Measurements from ENCODE around the gene CD1C. TPM values are rescaled to one million over a fixed set of nuclear protein-coding genes. Genes with fewer than 3 reads are reported as not detected.

Gene CD1C
- total and polyA plus RNA-seq, 2 of the 8 experiments (the other 6 are each of a cell fraction or from before 2014, with no cell fraction given), result 0.06 to 0.35 TPM

DNA sequence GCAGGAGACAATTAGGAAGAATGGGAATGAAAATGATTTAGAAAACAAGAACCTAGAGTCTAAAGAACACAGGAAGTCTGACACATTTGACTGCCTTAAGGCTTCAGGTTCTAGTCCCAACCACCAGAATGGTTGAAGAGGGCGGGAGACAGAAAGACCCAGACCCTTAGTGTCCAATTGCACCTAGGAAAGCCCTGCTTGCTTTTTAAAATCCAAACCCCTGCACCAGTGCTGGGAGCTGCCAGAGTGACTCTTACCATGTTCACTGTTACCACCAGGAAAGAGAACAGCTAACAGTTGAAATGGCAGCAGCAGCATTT is 41.3 kb downstream of the CD1C start:
- no peak overlapping the region for H2AFZ ChIP-seq (ENCODE audit: low read length)
- ChIA-PET POLR2A (ENCODE audit: partially characterized antibody) (no interaction called here), CTCF (ENCODE audit: partially characterized antibody) (interaction anchor here (1.9 to 3.1 kb wide), 2 partner anchors 127 to 162 kb away, joined by 5 to 33 read pairs; no protein-coding TSS in a partner anchor)
- no peak overlapping the region for H3K4me3 ChIP-seq (ENCODE audit: extremely low read depth in 1 of 4, insufficient read depth in 2 of 4, low read depth in 3 of 4, low read length in 4 of 4)
- H4K91ac ChIP-seq (replicated peaks; ENCODE audit: insufficient read length, low read length), result no peak overlapping the region
- H3K18ac ChIP-seq (ENCODE audit: extremely low read depth, low read length), result no peak overlapping the region
- no peak overlapping the region for H3K23ac ChIP-seq (ENCODE audit: insufficient read length)
- WGBS, 2 experiments (ENCODE audit: extremely low coverage in 1 of 2, insufficient coverage in 1 of 2, insufficient read length in 1 of 2, insufficient replicate concordance in 2 of 2, low coverage in 1 of 2, low lambda C conversion rate in 2 of 2, missing lambda C conversion rate in 1 of 2), result 94% methylated on average over 1 of the region's 1 CpG; no CpG with 5 or more reads in 1 of the 2 experiments
- no peak overlapping the region for H2AK5ac ChIP-seq (ENCODE audit: low read depth, low read length)
- no peak overlapping the region for H3K4me2 ChIP-seq (ENCODE audit: insufficient read depth in 1 of 2, low read depth in 2 of 2, low read length in 2 of 2)
- H2BK120ac ChIP-seq (replicated peaks; ENCODE audit: low read depth, low read length), result no peak overlapping the region
- no peak overlapping the region for H4K8ac ChIP-seq (ENCODE audit: extremely low read depth, insufficient read depth, low read length)
- no peak overlapping the region for H3K4ac ChIP-seq (replicated peaks; ENCODE audit: insufficient read length, low read depth, low read length)
- H3K9ac ChIP-seq (replicated peaks in 1 of 4; ENCODE audit: extremely low read depth in 1 of 4, low read depth in 3 of 4, low read length in 3 of 4), result no peak overlapping the region
- no peak overlapping the region for H2BK5ac ChIP-seq (ENCODE audit: low read depth, low read length)
- no peak overlapping the region for H2BK20ac ChIP-seq (ENCODE audit: low read length)
- no peaks in the 10 kb centered on the region for H3K36me3 ChIP-seq (ENCODE audit: control insufficient read depth in 2 of 4, insufficient read depth in 4 of 4, low read length in 3 of 4)
- no peaks in the 10 kb centered on the region; a peak in 1 of 4 replicates for H3K9me3 ChIP-seq (ENCODE audit: insufficient read depth in 2 of 2, low read depth in 1 of 2, low read length in 1 of 2)
- TF ChIP-seq CEBPB (IDR thresholded peaks at IDR 0.05; ENCODE audit: low read depth, low read length) (no peak), NANOG (IDR thresholded peaks at IDR 0.05; ENCODE audit: insufficient read depth, low read depth, low read length, poor library complexity, severe bottlenecking) (no peak), RAD21 (IDR thresholded peaks at IDR 0.05 in 1 of 2, conservative IDR thresholded peaks at IDR 0.05 in 1 of 2; ENCODE audit: low read depth in 2 of 2, low read length in 2 of 2) (no peak), CHD1 (IDR thresholded peaks at IDR 0.05; ENCODE audit: low read depth, low read length) (no peak), POU5F1 (IDR thresholded peaks at IDR 0.05; ENCODE audit: low read depth, low read length) (no peak)
- H3K23me2 ChIP-seq (ENCODE audit: low read depth, low read length), result no peaks in the 10 kb centered on the region
- H3K79me2 ChIP-seq (ENCODE audit: control insufficient read depth in 1 of 2, insufficient read depth in 2 of 2, low read length in 2 of 2), result no peaks in the 10 kb centered on the region
- H3K56ac ChIP-seq (replicated peaks; ENCODE audit: insufficient read length, low read depth, low read length), result no peak overlapping the region
- no peak overlapping the region for H3K14ac ChIP-seq (ENCODE audit: insufficient read length)
- FAIRE-seq, result no peak
- H2BK12ac ChIP-seq (ENCODE audit: low read depth, low read length), result no peak overlapping the region
- no peaks in the 10 kb centered on the region for H3K27me3 ChIP-seq (replicated peaks in 1 of 4; ENCODE audit: control insufficient read depth in 3 of 4, extremely low read depth in 1 of 4, insufficient read depth in 3 of 4, low read length in 3 of 4)
- no peak for DNase-seq (ENCODE audit: low read depth in 1 of 2, low spot score in 2 of 2)
- H3K79me1 ChIP-seq (ENCODE audit: low read depth, low read length), result no peaks in the 10 kb centered on the region
- no peaks in the 10 kb centered on the region for H4K20me1 ChIP-seq (replicated peaks in 1 of 2; ENCODE audit: control insufficient read depth in 1 of 2, insufficient read depth in 2 of 2, low read length in 2 of 2)
- no peak overlapping the region for H2BK15ac ChIP-seq (ENCODE audit: low read length)
- no peak overlapping the region for H4K5ac ChIP-seq (ENCODE audit: insufficient read length, low read depth, low read length)
- no peak overlapping the region for H3K27ac ChIP-seq (ENCODE audit: low read depth, low read length)
- H3K4me1 ChIP-seq (replicated peaks in 1 of 4; ENCODE audit: control insufficient read depth in 3 of 4, insufficient read depth in 4 of 4, low read length in 3 of 4), result no peaks in the 10 kb centered on the region
